Keratinocyte (primary cell): Measurements from ENCODE around the gene ABHD12B. TPM values are rescaled to one million over a fixed set of nuclear protein-coding genes. Genes with fewer than 3 reads are reported as not detected.

Experiments
- DNase-seq: peaks from one replicate; pipeline ENCODE4 v3.0.0-alpha.2; 2011; ENCODE audit warnings: low read depth, missing footprints, low spot score
- FAIRE-seq: peaks from 2 replicates; lab custom pipeline; 2011; peaks lifted over from hg19 to GRCh38; lab: Jason Lieb, UNC
- H2AFZ ChIP-seq: 2 replicates; pipeline ENCODE4 v1.6.0; 2012; ENCODE audit warnings: low read length, control low read depth, inconsistent platforms; ENCODE audit not compliant: control insufficient read depth
- H3K27ac ChIP-seq: 2 replicates; pipeline ENCODE4 v1.5.1; 2011; ENCODE audit warnings: low read length; ENCODE audit not compliant: control insufficient read depth, insufficient read depth
- H3K27me3 ChIP-seq: 3 replicates; pipeline ENCODE4 v1.6.0; 2011; ENCODE audit warnings: low read length; ENCODE audit not compliant: control insufficient read depth, insufficient read depth; ENCODE audit errors: extremely low read depth
- H3K36me3 ChIP-seq, 2 experiments: 2 replicates in 1 of 2; 3 replicates in 1 of 2; pipeline ENCODE4 v1.5.1; 2011; ENCODE audit warnings: low read length in 2 of 2, mild to moderate bottlenecking in 1 of 2; ENCODE audit not compliant: control insufficient read depth in 2 of 2, insufficient read depth in 2 of 2; ENCODE audit errors: extremely low read depth in 1 of 2
- H3K4me1 ChIP-seq: 3 replicates; pipeline ENCODE4 v1.5.1; 2011; ENCODE audit warnings: low read length; ENCODE audit not compliant: control insufficient read depth, insufficient read depth; ENCODE audit errors: extremely low read depth
- H3K4me2 ChIP-seq: 3 replicates; pipeline ENCODE4 v1.6.0; 2011; ENCODE audit warnings: low read depth, low read length; ENCODE audit not compliant: control insufficient read depth, insufficient read depth; ENCODE audit errors: extremely low read depth
- H3K4me3 ChIP-seq, 3 experiments: fragments of 200-600 bp in 1 of 3; sonication (generic) in 1 of 3; 2 replicates in 2 of 3; 3 replicates in 1 of 3; pipeline ENCODE4 v1.5.1; 2011 to 2016; ENCODE audit warnings: low read length in 3 of 3, mild to moderate bottlenecking in 3 of 3, control low read depth in 2 of 3, inconsistent platforms in 1 of 3, low read depth in 1 of 3, mixed read lengths in 1 of 3, mixed run types in 1 of 3, moderate library complexity in 1 of 3; ENCODE audit not compliant: control insufficient read depth in 2 of 3, insufficient read depth in 2 of 3; ENCODE audit errors: extremely low read depth in 1 of 3
- H3K79me2 ChIP-seq: 2 replicates; pipeline ENCODE4 v1.6.0; 2012; ENCODE audit warnings: low read length; ENCODE audit not compliant: control insufficient read depth, insufficient read depth
- H3K9ac ChIP-seq: 3 replicates; pipeline ENCODE4 v1.6.0; 2011; ENCODE audit warnings: low read length; ENCODE audit not compliant: control insufficient read depth, insufficient read depth; ENCODE audit errors: extremely low read depth
- H3K9me1 ChIP-seq: 3 replicates; pipeline ENCODE4 v1.6.0; 2011; ENCODE audit warnings: low read length; ENCODE audit not compliant: control insufficient read depth, insufficient read depth; ENCODE audit errors: extremely low read depth
- H3K9me3 ChIP-seq: 2 replicates; pipeline ENCODE4 v1.5.1; 2012; ENCODE audit warnings: low read depth, low read length; ENCODE audit not compliant: control insufficient read depth
- H4K20me1 ChIP-seq: 3 replicates; pipeline ENCODE4 v1.6.0; 2011; ENCODE audit warnings: low read length; ENCODE audit not compliant: control insufficient read depth, insufficient read depth; ENCODE audit errors: extremely low read depth
- EZH2 ChIP-seq: IDR thresholded peaks from one replicate; pipeline ENCODE4 v1.6.1; 2012; ENCODE audit warnings: inconsistent platforms, mild to moderate bottlenecking, low read length, moderate library complexity
- dilution Hi-C: fragments of 300-500 bp; cut with MboI; formaldehyde crosslinking; loops from one replicate; pipeline ENCODE4 v1.7.0; 2020; ENCODE audit warnings: low sequenced_read_pairs; ENCODE audit not compliant: extremely low pct_ligation_motif_present
- polyA plus RNA-seq, 5 experiments: library from polyadenylated mRNA; depleted of rRNA in 3 of 5; stranded (reverse) in 3 of 5; stranded (forward) in 1 of 5; unstranded in 1 of 5; fragments of >200 nt; gene quantifications; 1 replicate in 1 of 5; 2 replicates in 3 of 5; 3 replicates in 1 of 5; pipeline versions ENCODE4 v1.2.1 to v1.2.3, GENCODE V29; 2011 to 2012; ENCODE audit warnings: missing spikeins in 2 of 5, low read depth in 1 of 5, low replicate concordance in 1 of 5
- TF ChIP-seq, protein P1 (sequence below), 3 experiments: IDR thresholded peaks in 1 of 3; conservative IDR thresholded peaks in 1 of 3; optimal IDR thresholded peaks in 1 of 3; 2 replicates in 2 of 3; 3 replicates in 1 of 3; pipeline versions ENCODE3 to v1.5.1; 2011; ENCODE audit warnings: low read length in 3 of 3, mild to moderate bottlenecking in 3 of 3, moderate library complexity in 2 of 3, control low read depth in 1 of 3, inconsistent platforms in 1 of 3; ENCODE audit not compliant: insufficient read depth in 2 of 3; ENCODE audit errors: extremely low read depth in 1 of 3

The ABHD12B gene
- polyA plus RNA-seq, 1 donor (not counting 4 experiments of a cell fraction or from before 2014, with no cell fraction given) = not detected

DNA sequence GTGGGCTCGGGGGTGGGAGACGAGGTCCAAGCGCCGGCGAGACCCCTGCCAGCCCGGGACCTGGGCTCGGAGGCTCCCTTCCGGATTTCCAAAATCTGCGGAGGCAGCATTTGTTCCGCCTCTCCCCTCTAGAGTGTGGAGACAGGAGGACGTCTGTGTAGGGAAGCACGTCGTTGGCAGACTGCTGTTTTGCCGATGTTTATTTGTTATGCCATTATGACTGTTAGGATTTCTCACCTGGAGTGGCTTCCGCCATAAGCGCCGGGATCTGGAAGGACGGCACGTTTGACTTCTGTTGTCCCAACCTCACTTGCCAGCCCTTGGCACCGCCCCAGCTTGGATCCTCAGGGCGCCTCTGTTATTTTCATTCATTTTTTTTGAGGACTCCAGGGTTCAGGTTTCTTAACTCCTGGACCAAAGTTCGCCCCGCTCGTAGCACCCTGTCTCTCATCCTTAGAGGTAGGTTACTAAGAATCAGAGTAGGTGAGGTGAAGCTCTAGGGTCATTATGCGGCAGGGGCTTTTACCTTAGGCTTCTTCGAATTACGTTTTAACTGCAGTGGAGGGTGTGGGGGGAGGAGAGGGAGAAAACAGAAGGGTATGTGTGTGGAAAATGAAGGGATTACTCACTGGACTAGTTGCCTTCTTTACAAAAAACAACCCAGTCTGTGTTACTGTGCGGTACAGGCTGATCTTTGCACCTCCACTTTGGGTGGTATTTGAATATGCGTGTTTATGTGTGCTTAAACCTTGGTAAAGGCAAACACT lies 73.0 kb downstream of the ABHD12B start:
- Histone ChIP-seq H2AFZ (peak overlapping the region; percentile 73), H4K20me1 (no peaks in the 10 kb centered on the region), H3K79me2 (peaks cover 37% of the 10 kb centered on the region), H3K9me3 (no peaks in the 10 kb centered on the region), H3K4me3 (peak overlapping the region; percentile 96 to 98 (median 96)), H3K4me2 (peak overlapping the region; percentile 89), H3K27ac (peak overlapping the region; percentile 85), H3K27me3 (no peaks in the 10 kb centered on the region), H3K4me1 (peaks cover 23% of the 10 kb centered on the region), H3K36me3 (peaks cover 2 to 9% of the 10 kb centered on the region in 2 experiments), H3K9me1 (no peaks in the 10 kb centered on the region), H3K9ac (peak overlapping the region; percentile 85)
- no peak for TF ChIP-seq EZH2
- TF ChIP-seq, protein P1, sequence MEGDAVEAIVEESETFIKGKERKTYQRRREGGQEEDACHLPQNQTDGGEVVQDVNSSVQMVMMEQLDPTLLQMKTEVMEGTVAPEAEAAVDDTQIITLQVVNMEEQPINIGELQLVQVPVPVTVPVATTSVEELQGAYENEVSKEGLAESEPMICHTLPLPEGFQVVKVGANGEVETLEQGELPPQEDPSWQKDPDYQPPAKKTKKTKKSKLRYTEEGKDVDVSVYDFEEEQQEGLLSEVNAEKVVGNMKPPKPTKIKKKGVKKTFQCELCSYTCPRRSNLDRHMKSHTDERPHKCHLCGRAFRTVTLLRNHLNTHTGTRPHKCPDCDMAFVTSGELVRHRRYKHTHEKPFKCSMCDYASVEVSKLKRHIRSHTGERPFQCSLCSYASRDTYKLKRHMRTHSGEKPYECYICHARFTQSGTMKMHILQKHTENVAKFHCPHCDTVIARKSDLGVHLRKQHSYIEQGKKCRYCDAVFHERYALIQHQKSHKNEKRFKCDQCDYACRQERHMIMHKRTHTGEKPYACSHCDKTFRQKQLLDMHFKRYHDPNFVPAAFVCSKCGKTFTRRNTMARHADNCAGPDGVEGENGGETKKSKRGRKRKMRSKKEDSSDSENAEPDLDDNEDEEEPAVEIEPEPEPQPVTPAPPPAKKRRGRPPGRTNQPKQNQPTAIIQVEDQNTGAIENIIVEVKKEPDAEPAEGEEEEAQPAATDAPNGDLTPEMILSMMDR (optimal IDR thresholded peaks at IDR 0.05 in 1 of 3, IDR thresholded peaks at IDR 0.05 in 1 of 3, conservative IDR thresholded peaks at IDR 0.05 in 1 of 3; ENCODE audit: extremely low read depth in 1 of 3, insufficient read depth in 2 of 3, low read length in 3 of 3) = no peak
- FAIRE-seq (peak; percentile 67), DNase-seq (no peak)
- dilution Hi-C loops = no loop called here

DNA sequence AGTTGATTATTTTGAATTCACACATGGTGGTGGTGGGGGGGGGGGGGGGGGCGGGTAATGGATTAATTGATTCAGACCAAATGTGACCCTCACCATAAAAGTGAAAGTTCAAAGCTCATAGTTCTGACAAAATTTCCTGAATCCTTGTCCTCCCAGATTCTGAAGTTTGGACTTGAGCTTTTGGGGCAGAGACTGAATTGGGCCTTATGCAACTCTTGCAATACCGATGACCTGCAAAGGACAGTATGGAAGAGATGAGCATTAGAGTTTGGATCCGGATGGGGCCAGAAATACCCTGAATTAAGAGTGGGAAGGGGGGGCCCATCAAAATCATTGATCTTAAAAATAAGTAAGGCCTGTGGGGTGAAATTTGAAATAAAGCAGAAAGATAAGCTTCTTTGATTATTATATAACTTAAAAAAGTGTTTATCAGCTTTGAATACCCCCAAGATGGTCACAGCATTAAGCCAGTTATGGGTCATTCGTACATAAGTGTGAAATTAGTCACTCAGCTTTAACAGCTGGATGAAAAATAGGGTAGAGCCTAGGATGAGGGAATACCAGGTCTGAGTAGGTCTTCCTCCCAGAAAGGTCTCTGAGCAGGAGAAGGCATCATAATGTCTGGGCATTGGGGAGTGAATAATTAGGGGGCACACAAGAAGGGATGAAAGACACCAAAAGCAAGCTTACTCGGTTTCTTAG lies 74.5 kb downstream of the ABHD12B start:
- H3K36me3 ChIP-seq = peaks cover 2 to 9% of the 10 kb centered on the region in 2 experiments
- H2AFZ ChIP-seq = no peak overlapping the region
- H3K4me2 ChIP-seq = no peak overlapping the region
- H3K27me3 ChIP-seq = no peaks in the 10 kb centered on the region
- H4K20me1 ChIP-seq = no peaks in the 10 kb centered on the region
- dilution Hi-C loops = no loop called here
- no peaks in the 10 kb centered on the region for H3K9me1 ChIP-seq
- H3K4me1 ChIP-seq = peaks cover 13% of the 10 kb centered on the region
- DNase-seq (no peak), FAIRE-seq (no peak)
- H3K27ac ChIP-seq = no peak overlapping the region
- TF ChIP-seq, protein P1 (optimal IDR thresholded peaks at IDR 0.05 in 1 of 3, IDR thresholded peaks at IDR 0.05 in 1 of 3, conservative IDR thresholded peaks at IDR 0.05 in 1 of 3; ENCODE audit: extremely low read depth in 1 of 3, insufficient read depth in 2 of 3, low read length in 3 of 3) = no peak
- TF ChIP-seq EZH2 = no peak
- no peak overlapping the region for H3K4me3 ChIP-seq
- H3K79me2 ChIP-seq = peaks cover 27% of the 10 kb centered on the region
- no peak overlapping the region for H3K9ac ChIP-seq
- H3K9me3 ChIP-seq = no peaks in the 10 kb centered on the region
